Lung microvascular endothelial cell (primary cell): ENCODE measurements around the gene MNAT1. TPM values are rescaled to one million over a fixed set of nuclear protein-coding genes. Genes with fewer than 3 reads are reported as not detected.
"Not testable (repeated sequence)": the region's sequence is repeated elsewhere in the genome, so short reads cannot be mapped to it uniquely, and the experiment has no call there.

Source experiments
- DNase-seq, 2 donors: peaks; one replicate each; pipeline versions ENCODE4 v3.0.0 to v3.0.0-alpha.2; 2010; ENCODE audit warnings: low read depth in 2 of 2
- total RNA-seq: library from RNA; depleted of rRNA; stranded (reverse); fragments of >200 nt; gene quantifications from 2 replicates; pipeline ENCODE4 v1.2.1, GENCODE V29; 2014

The MNAT1 gene
- total RNA-seq, 1 donor from 2014 or later: 23.0 TPM

- peak in 1 of 2 donors; percentile 2 for DNase-seq
Measured at GRCh38 chr14:60805841-60806430, 71.4 kb downstream of the MNAT1 start.

DNA sequence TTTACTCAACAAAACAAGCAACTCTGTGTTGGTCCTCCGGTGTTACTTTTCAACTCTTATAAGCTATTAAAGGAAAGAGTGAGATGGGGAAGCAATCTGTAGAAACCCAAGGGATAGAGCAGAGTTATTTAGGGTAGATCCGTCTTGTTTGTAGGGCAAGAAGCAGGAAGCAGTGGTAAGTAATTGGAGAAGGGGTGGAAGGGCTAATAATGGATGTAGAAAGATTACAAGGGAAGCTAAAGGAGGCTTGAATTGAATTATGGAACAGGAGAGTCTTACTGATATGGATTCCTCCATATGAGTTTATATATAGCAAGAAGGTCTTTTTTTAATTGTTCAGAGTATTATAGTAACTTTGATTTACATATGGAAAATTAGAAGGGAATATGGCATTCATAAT lies 72.7 kb downstream of the MNAT1 start:
- no peak for DNase-seq

DNA sequence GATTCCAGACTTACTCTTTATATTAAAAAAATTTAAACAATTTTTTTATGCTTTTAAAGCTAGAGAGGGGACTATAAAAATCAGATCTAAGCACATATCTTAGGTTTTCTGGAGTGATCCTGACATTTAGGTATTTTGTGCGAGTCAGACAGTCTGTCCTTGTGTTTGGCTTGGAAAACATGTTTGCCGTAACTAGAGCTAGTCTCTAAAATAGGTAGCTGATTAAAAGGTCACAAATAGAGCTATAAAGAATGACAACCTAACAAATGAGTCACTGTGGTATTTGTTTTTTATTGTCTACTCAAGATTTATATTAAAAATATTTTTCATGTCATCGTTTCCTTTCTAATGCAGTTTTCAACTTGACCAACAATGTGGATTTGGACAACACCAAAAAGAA lies 73.4 kb downstream of the MNAT1 start:
- DNase-seq: peak; percentile 22 to 54

GRCh38 chr14:60812987-60813386 lies 78.4 kb downstream of the MNAT1 start:
- DNase-seq: no peak

- no peak for DNase-seq
Measured at GRCh38 chr14:60815371-60815770, 80.8 kb downstream of the MNAT1 start.

GRCh38 chr14:60817113-60817512 lies 82.6 kb downstream of the MNAT1 start:
- no peak for DNase-seq

- no peak for DNase-seq
Measured at GRCh38 chr14:60819575-60819974, 85.0 kb downstream of the MNAT1 start.

- no peak for DNase-seq
Measured at GRCh38 chr14:60838601-60839000, 104.0 kb downstream of the MNAT1 start.

DNA sequence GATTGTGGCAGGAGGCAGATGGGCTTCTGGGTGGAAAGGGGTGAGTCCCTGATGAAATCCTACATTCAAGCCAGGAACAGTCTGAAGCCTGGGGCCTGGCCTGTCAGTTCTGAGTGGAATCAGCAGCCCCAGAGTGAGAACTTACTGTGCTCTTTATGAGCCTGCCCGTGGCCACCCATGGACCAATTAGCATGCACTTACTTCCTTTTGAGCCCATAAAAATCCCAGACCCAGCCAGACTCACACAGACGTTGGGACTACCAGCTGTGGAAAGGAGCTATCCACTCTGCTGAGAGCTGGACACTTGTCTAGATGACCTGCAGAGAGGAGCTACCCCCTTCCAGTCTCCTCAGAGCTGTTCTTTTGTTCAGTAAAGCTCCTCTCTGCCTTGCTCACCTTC lies 104.5 kb downstream of the MNAT1 start:
- no peak for DNase-seq

DNA sequence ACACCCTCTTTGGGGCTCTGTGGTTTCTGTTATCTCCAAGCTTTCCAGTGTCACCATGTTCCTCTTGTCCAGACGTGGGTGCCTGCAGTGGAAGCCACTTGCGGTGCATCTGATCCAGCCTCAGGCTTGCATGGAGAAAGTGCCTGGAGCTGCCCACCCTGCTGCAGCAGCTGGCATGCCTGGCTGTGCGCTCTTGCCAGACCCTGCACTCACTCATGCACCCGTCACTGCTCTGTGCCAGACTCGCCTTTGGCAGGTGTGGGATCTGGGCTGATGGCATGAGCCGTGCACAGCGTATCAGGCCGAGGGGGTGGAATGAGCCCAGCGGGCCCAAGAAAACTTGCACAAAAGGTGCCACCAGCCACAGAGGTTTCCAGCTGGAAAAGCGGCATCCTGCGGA lies 105.1 kb downstream of the MNAT1 start:
- DNase-seq: no peak

- no peak for DNase-seq
Measured at GRCh38 chr14:60840313-60840712, 105.8 kb downstream of the MNAT1 start.

- DNase-seq: no peak
Measured at GRCh38 chr14:60845523-60845922, 111.0 kb downstream of the MNAT1 start.

DNA sequence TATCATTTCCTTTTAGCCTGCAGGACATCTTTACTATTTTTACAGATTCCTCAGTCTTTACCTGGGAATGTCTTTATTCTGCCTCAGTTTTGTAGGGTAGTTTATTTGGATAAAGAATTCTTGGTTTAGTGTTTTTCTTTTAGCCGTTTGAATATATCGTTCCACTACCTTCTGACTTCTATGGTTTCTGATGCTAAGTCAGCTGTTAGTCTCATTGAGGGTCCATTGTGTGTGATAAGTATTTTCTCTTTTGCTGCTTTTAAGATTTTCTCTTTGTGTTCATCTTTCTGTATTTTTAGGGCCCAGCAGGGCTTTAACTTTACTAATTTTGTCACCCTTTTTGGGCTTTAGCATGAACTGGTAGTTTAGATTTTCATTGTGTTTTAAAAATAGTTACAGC lies 113.5 kb downstream of the MNAT1 start:
- peak in 1 of 2 donors; percentile 2 for DNase-seq

- not testable (repeated sequence) for DNase-seq
Measured at GRCh38 chr14:60851692-60852091, 117.1 kb downstream of the MNAT1 start.

DNA sequence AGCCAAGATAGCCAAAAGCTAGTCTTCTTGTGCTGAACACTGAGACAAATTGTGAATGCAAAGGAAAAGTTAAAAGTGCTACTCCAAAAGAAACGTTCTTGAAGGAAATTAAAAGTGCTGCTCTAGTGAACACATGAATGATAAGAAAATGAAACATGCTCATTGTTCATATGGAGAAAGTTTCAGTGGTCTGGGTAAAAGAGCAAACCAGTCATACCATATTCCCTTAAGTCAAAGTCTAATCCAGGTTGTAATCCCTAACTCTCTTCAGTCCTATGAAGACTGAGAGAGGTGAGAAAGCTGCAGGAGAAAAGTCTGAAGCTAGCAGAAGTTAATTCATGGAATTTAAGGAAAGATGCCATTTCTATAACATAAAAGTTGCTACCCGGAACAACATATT lies 121.5 kb downstream of the MNAT1 start:
- DNase-seq: no peak

DNA sequence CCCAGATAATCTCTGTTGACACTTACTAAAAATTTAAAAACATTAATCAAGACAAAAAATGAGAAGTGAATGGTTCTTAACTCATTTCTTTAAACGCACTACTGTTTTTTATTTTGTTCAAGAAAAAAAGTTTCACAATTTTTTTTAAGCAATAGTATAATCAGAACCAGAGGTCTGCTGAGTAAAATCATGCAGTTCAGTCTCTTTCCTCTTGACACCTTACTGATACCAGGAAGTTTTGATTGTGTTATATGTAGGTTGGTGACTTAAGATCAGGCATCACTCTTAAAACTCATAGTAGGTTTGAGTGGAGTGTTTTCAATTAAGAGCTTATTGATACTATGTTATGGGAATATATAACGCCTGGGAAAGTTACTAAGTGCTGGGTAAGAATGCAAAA lies 125.0 kb downstream of the MNAT1 start:
- DNase-seq: no peak

- no peak for DNase-seq
Measured at GRCh38 chr14:60861545-60862140, 127.1 kb downstream of the MNAT1 start.

- DNase-seq: no peak
Measured at GRCh38 chr14:60862283-60862682, 127.7 kb downstream of the MNAT1 start.

- no peak for DNase-seq
Measured at GRCh38 chr14:60863249-60863648, 128.7 kb downstream of the MNAT1 start.

DNA sequence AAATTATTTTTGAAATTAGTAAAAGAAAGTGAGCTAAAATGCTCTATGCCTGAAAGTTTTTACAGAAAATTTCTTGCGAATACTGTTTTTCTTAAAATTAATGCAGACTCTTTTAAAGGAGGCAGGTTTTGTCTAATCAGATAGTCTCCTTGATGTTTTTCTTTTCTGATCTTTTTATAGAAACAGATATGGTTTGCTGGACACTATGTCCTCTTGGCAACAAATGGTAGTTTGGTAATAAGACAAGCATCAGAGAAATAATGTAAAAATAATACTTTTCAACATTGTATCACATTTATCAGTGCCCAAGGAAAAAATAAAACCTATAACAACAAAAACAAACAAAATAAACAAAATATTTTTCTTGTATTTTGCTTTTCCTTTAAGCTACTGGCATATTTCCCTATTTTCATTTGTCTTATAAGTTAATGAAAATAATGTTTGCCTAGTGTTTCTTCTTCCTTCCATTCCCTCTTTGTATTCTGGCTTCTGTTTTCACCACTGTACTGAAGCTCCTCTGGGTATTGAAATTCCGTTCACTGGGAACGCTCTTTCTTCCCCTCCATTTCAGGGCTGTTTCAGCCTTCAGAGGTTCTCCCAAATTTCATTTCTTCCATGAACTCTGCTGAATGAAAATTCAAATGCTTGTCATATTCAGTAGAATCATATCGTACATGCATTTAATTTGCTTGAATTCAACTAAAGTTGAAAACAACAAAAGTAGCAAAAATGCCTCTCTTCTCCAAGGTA lies 131.0 kb downstream of the MNAT1 start:
- no peak for DNase-seq

GRCh38 chr14:60867503-60868172 lies 133.1 kb downstream of the MNAT1 start:
- no peak for DNase-seq

DNA sequence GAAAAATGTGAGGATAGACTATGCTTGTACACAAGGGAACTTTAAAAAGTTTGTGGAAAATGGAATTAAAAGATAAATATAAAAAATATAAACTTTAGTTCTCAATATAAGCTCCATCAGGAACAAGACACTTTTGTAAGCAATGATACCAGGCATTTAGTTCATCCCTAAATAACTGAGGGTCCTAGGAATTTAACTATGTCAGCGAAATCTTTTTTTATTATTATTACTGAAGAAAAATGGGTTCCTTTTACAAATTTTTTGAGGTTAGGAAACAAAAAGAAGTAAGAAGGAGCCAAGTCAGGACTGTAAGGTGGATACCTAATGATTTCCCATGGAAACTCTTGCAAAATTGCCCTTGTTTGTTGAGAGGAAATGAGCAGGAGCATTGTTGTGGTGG lies 143.6 kb downstream of the MNAT1 start:
- peak in 1 of 2 donors; percentile 10 for DNase-seq
